ENCODE results near the gene ALDH3B2.
"Not testable (repeated sequence)": the region's sequence is repeated elsewhere in the genome, so short reads cannot be mapped to it uniquely, and the experiment has no call there.

DNA sequence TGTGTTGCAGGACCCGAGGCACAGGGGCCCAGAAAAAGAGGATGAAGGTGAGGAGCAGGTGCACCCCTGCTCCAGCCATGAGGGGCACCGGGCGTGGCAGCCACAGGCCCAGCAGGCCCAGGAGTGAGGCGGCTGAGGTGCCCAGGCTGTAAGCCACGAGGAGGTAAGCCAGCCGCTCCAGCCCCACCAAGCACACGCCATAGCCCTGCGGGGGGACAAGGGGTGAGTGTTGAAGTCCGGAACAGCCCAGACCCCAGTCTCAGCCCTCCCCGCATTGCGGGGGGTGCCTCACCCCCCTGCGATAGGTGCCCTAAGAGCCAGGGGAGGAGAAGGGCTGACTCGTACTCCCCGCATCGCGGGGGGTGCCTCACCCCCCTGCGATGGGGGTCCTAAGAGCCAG lies 41.4 kb upstream of the ALDH3B2 start:
- TF ChIP-seq EZH2phosphoT487 (IDR thresholded peaks at IDR 0.05; ENCODE audit: borderline replicate concordance, low read depth, low read length): not testable (repeated sequence)
- TF ChIP-seq, protein P1, sequence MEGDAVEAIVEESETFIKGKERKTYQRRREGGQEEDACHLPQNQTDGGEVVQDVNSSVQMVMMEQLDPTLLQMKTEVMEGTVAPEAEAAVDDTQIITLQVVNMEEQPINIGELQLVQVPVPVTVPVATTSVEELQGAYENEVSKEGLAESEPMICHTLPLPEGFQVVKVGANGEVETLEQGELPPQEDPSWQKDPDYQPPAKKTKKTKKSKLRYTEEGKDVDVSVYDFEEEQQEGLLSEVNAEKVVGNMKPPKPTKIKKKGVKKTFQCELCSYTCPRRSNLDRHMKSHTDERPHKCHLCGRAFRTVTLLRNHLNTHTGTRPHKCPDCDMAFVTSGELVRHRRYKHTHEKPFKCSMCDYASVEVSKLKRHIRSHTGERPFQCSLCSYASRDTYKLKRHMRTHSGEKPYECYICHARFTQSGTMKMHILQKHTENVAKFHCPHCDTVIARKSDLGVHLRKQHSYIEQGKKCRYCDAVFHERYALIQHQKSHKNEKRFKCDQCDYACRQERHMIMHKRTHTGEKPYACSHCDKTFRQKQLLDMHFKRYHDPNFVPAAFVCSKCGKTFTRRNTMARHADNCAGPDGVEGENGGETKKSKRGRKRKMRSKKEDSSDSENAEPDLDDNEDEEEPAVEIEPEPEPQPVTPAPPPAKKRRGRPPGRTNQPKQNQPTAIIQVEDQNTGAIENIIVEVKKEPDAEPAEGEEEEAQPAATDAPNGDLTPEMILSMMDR (conservative IDR thresholded peaks at IDR 0.05; ENCODE audit: low read length): not testable (repeated sequence)

Data from OCI-LY7 (cell line).